ENCODE data around the gene ZSCAN1. TPM values are rescaled to one million over a fixed set of nuclear protein-coding genes. Genes with fewer than 3 reads are reported as not detected.

ZSCAN1 gene
- not detected for total RNA-seq

GRCh38 chr19:58033741-58034476 lies at the start of gene ZSCAN1:
TSS of gene ZSCAN1 (plus strand) at chr19:58034025. CDS start at chr19:58037837, 3,812 bp downstream.
- ATAC-seq = peak in 1 of 2 donors; percentile 47
- Histone ChIP-seq H3K4me1 (no peaks in the 10 kb centered on the region), H3K4me3 (peak within 1 kb of the TSS in 2 of 4 donors; percentile 18 to 27), H3K27ac (no peak within 1 kb of the TSS), H3K9me3 (peaks cover 0 to 8% (median 0%) of the 10 kb centered on the region in 3 donors), H3K36me3 (no peaks in the 10 kb centered on the region), H3K27me3 (peaks cover 8 to 34% (median 32%) of the 10 kb centered on the region in 3 donors)
- in situ Hi-C loops (cut with MboI; ENCODE audit: low sequenced_read_pairs in 4 of 4) = no loop called here
- DNase-seq = peak; percentile 8 to 14
- intact Hi-C loops (cut with DNase I; ENCODE audit: low total_unique reads) = no loop called here
- TF ChIP-seq POLR2A (IDR thresholded peaks at IDR 0.05) = no peak
- TF ChIP-seq CTCF (IDR thresholded peaks at IDR 0.05 in 4 of 5, conservative IDR thresholded peaks at IDR 0.05 in 1 of 5) = no peak

- Histone ChIP-seq H3K9me3 (peaks cover 2 to 68% (median 24%) of the 10 kb centered on the region in 3 donors), H3K27me3 (no peaks in the 10 kb centered on the region), H3K36me3 (peaks cover 8 to 93% of the 10 kb centered on the region in 2 donors), H3K4me3 (no peak overlapping the region), H3K4me1 (no peaks in the 10 kb centered on the region), H3K27ac (no peak overlapping the region)
- TF ChIP-seq CTCF (IDR thresholded peaks at IDR 0.05 in 4 of 5, conservative IDR thresholded peaks at IDR 0.05 in 1 of 5) (no peak), POLR2A (IDR thresholded peaks at IDR 0.05) (no peak)
- in situ Hi-C loops (cut with MboI; ENCODE audit: low sequenced_read_pairs in 4 of 4) (no loop called here), intact Hi-C loops (cut with DNase I; ENCODE audit: low total_unique reads) (no loop called here)
- ATAC-seq = no peak
- DNase-seq = no peak
Observed at GRCh38 chr19:57992841-57993240, 41.0 kb upstream of the ZSCAN1 start.

- TF ChIP-seq POLR2A (IDR thresholded peaks at IDR 0.05) = no peak
- TF ChIP-seq CTCF (IDR thresholded peaks at IDR 0.05 in 4 of 5, conservative IDR thresholded peaks at IDR 0.05 in 1 of 5) = no peak
- Histone ChIP-seq H3K4me1 (peaks cover 14 to 20% of the 10 kb centered on the region in 2 donors), H3K27me3 (no peaks in the 10 kb centered on the region), H3K9me3 (peaks cover 3 to 41% (median 5%) of the 10 kb centered on the region in 3 donors), H3K4me3 (peak overlapping the region in 1 of 4 donors; percentile 89), H3K36me3 (peaks cover 7 to 76% of the 10 kb centered on the region in 2 donors), H3K27ac (no peak overlapping the region)
- in situ Hi-C loops (cut with MboI; ENCODE audit: low sequenced_read_pairs in 4 of 4) = no loop called here
- no peak for DNase-seq
- intact Hi-C loops (cut with DNase I; ENCODE audit: low total_unique reads) = loop anchor here (5.0 to 10.0 kb wide), 5 partner anchors 53 to 368 kb away; partner anchors contain the start of genes ZNF211, ZNF256, ZNF776 and ZSCAN22
- ATAC-seq = no peak
Observed at GRCh38 chr19:58000677-58001076, 33.1 kb upstream of the ZSCAN1 start.

- Histone ChIP-seq H3K4me1 (peaks cover 14 to 20% of the 10 kb centered on the region in 2 donors), H3K36me3 (peaks cover 7 to 78% of the 10 kb centered on the region in 2 donors), H3K9me3 (peaks cover 3 to 52% (median 5%) of the 10 kb centered on the region in 3 donors), H3K4me3 (peak overlapping the region; percentile 78 to 93 (median 88)), H3K27ac (peak overlapping the region; percentile 77 to 88 (median 87)), H3K27me3 (no peaks in the 10 kb centered on the region)
- no peak for DNase-seq
- TF ChIP-seq CTCF (IDR thresholded peaks at IDR 0.05 in 4 of 5, conservative IDR thresholded peaks at IDR 0.05 in 1 of 5) (no peak), POLR2A (IDR thresholded peaks at IDR 0.05) (no peak)
- intact Hi-C loops (cut with DNase I; ENCODE audit: low total_unique reads) (loop anchor here (1.0 to 10.0 kb wide), 10 partner anchors 55 to 423 kb away; partner anchors contain the start of genes ZNF135, ZNF211, ZNF256 and ZNF416), in situ Hi-C loops (cut with MboI; ENCODE audit: low sequenced_read_pairs in 4 of 4) (no loop called here)
- ATAC-seq = no peak
Observed at GRCh38 chr19:58001895-58002369, 31.9 kb upstream of the ZSCAN1 start.

Data from gastrocnemius medialis (tissue), 4 donors.